Neutrophil (primary cell): ENCODE measurements around the gene ARSB.

Experiments
- H3K27ac ChIP-seq: fragments of 200-600 bp; sonication (generic); 2 replicates; pipeline ENCODE4 v1.5.1; 2016; ENCODE audit warnings: mild to moderate bottlenecking, moderate library complexity
- H3K27me3 ChIP-seq: fragments of 200-600 bp; sonication (generic); 2 replicates; pipeline ENCODE4 v1.6.0; 2016; ENCODE audit warnings: mild to moderate bottlenecking
- H3K36me3 ChIP-seq: fragments of 200-600 bp; sonication (generic); 2 replicates; pipeline ENCODE4 v1.5.1; 2017
- H3K4me1 ChIP-seq, 2 experiments: fragments of 200-600 bp in 1 of 2; sonication (generic) in 1 of 2; 1 replicate in 1 of 2; 2 replicates in 1 of 2; pipeline versions ENCODE4 v1.5.1 to v1.6.1; 2013 to 2016; ENCODE audit warnings: low read depth in 1 of 2, low read length in 1 of 2, mild to moderate bottlenecking in 1 of 2, moderate library complexity in 1 of 2; ENCODE audit not compliant: control insufficient read depth in 1 of 2, insufficient read depth in 1 of 2
- H3K4me3 ChIP-seq, 2 experiments: fragments of 200-600 bp in 1 of 2; sonication (generic) in 1 of 2; 1 replicate in 1 of 2; 2 replicates in 1 of 2; pipeline ENCODE4 v1.5.1; 2013 to 2016; ENCODE audit warnings: low read depth in 1 of 2, low read length in 1 of 2, mild to moderate bottlenecking in 1 of 2, moderate library complexity in 1 of 2
- H3K9me3 ChIP-seq: fragments of 200-600 bp; sonication (generic); 2 replicates; pipeline ENCODE4 v1.5.1; 2016
- CTCF ChIP-seq: fragments of 200-600 bp; sonication (generic); IDR thresholded peaks from 2 replicates; pipeline ENCODE4 v1.5.1; 2016; ENCODE audit warnings: antibody characterized with exemption

The ARSB gene

GRCh38 chr5:78995521-78996007 lies 10.5 kb upstream of the ARSB start:
- Histone ChIP-seq H3K27me3 (no peaks in the 10 kb centered on the region), H3K27ac (no peak overlapping the region)

GRCh38 chr5:78993165-78993564 lies 8.1 kb upstream of the ARSB start:
- Histone ChIP-seq H3K36me3 (no peaks in the 10 kb centered on the region), H3K4me1 (peaks cover 6 to 11% of the 10 kb centered on the region in 2 experiments), H3K4me3 (no peak overlapping the region), H3K9me3 (no peaks in the 10 kb centered on the region), H3K27me3 (no peaks in the 10 kb centered on the region), H3K27ac (no peak overlapping the region)
- no peak for TF ChIP-seq CTCF

More at GRCh38 chr5:78995521-78996007, 10.5 kb upstream of the ARSB start:
- Histone ChIP-seq H3K36me3 (no peaks in the 10 kb centered on the region), H3K4me1 (peaks cover 6 to 11% of the 10 kb centered on the region in 2 experiments), H3K4me3 (no peak overlapping the region), H3K9me3 (no peaks in the 10 kb centered on the region)
- no peak for TF ChIP-seq CTCF

GRCh38 chr5:78992146-78992545 lies 7.0 kb upstream of the ARSB start:
- TF ChIP-seq CTCF, result no peak
- Histone ChIP-seq H3K27me3 (no peaks in the 10 kb centered on the region), H3K36me3 (no peaks in the 10 kb centered on the region)

GRCh38 chr5:78989080-78989479 lies 4.0 kb upstream of the ARSB start:
- Histone ChIP-seq H3K4me3 (no peak overlapping the region), H3K9me3 (no peaks in the 10 kb centered on the region), H3K27me3 (no peaks in the 10 kb centered on the region), H3K36me3 (no peaks in the 10 kb centered on the region), H3K4me1 (peaks cover 19 to 20% of the 10 kb centered on the region in 2 experiments), H3K27ac (no peak overlapping the region)
- TF ChIP-seq CTCF, result no peak

More at GRCh38 chr5:78992146-78992545, 7.0 kb upstream of the ARSB start:
- Histone ChIP-seq H3K4me1 (peaks cover 6 to 11% of the 10 kb centered on the region in 2 experiments), H3K27ac (no peak overlapping the region), H3K9me3 (no peaks in the 10 kb centered on the region), H3K4me3 (no peak overlapping the region)

GRCh38 chr5:78985725-78986223 lies 664 bp upstream of the ARSB start:
- peak overlapping the region; percentile 73 to 85 for H3K4me3 ChIP-seq
- TF ChIP-seq CTCF, result no peak
- peaks cover 21 to 26% of the 10 kb centered on the region in 2 experiments for H3K4me1 ChIP-seq
- no peaks in the 10 kb centered on the region for H3K36me3 ChIP-seq
- no peaks in the 10 kb centered on the region for H3K9me3 ChIP-seq
- peak overlapping the region; percentile 92 for H3K27ac ChIP-seq
- no peaks in the 10 kb centered on the region for H3K27me3 ChIP-seq
